Naive B cell (primary cell): ENCODE measurements around the gene ZNF346. TPM values are rescaled to one million over a fixed set of nuclear protein-coding genes. Genes with fewer than 3 reads are reported as not detected.

ENCODE experiments used
- ATAC-seq, 2 donors: fragments of 150-1000 bp; cut with Tn5 transposase; 2 replicates each; pipeline ENCODE4 v1.10.0; 2021; ENCODE audit warnings: low read depth in 2 of 2, mild to moderate bottlenecking in 2 of 2, moderate library complexity in 2 of 2
- DNase-seq: peaks from one replicate; pipeline ENCODE4 v3.0.0; 2022
- H3K27ac Mint-ChIP-seq, 6 donors: one replicate each; pipeline ENCODE4 v1.8.0; 2020 to 2022; ENCODE audit warnings: mild to moderate bottlenecking in 6 of 6, mixed read lengths in 6 of 6, moderate library complexity in 5 of 6, inconsistent platforms in 2 of 6
- H3K27me3 Mint-ChIP-seq, 3 donors: one replicate each; pipeline ENCODE4 v1.8.0; 2021 to 2022; ENCODE audit warnings: mixed read lengths in 3 of 3, mild to moderate bottlenecking in 1 of 3
- H3K36me3 Mint-ChIP-seq, 2 donors: one replicate each; pipeline ENCODE4 v1.8.0; 2020 to 2022; ENCODE audit warnings: mixed read lengths in 2 of 2, inconsistent platforms in 1 of 2, mild to moderate bottlenecking in 1 of 2
- H3K4me1 Mint-ChIP-seq, 3 donors: one replicate each; pipeline ENCODE4 v1.8.0; 2020 to 2022; ENCODE audit warnings: mixed read lengths in 3 of 3, inconsistent platforms in 1 of 3, mild to moderate bottlenecking in 1 of 3, moderate library complexity in 1 of 3
- H3K4me3 Mint-ChIP-seq, 8 donors: one replicate each; pipeline ENCODE4 v1.8.0; 2020 to 2022; ENCODE audit warnings: mild to moderate bottlenecking in 8 of 8, mixed read lengths in 8 of 8, moderate library complexity in 8 of 8, inconsistent platforms in 2 of 8
- H3K9me3 Mint-ChIP-seq, 7 donors: one replicate each; pipeline ENCODE4 v1.8.0; 2020 to 2022; ENCODE audit warnings: mixed read lengths in 7 of 7, mild to moderate bottlenecking in 5 of 7, inconsistent platforms in 2 of 7, moderate library complexity in 1 of 7
- polyA plus RNA-seq, 6 donors: library from polyadenylated mRNA; unstranded; fragments of 300-500 nt; fragmentation: Illumina TruSeq; gene quantifications; one replicate each; pipeline ENCODE4 v1.2.3, GENCODE V29; 2021; ENCODE audit warnings: low read depth in 6 of 6

The ZNF346 gene
- polyA plus RNA-seq, 6 donors from 2014 or later = 12.3 to 23.2 (median 16.5) TPM

DNA sequence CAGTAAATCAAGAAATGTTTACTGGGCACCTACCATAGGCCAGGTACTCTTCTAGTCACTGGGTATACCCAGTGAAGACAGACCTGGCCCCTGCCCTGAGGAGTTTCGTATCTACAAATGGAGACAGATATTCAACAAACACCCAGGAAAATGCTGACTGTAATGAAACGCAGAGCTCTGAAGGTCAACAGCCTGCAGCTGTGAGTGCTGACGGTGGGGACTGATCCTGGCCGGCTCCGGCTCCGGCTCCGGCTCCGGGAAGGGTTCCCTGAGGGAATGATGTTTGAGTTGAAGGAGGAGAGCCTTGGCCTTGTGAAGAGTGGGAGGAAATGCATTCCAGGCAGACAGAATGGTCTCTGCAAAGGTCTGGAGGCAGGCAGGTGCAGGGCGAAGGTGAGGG is 87.3 kb downstream of the ZNF346 start:
- no peaks in the 10 kb centered on the region for H3K9me3 Mint-ChIP-seq
- H3K36me3 Mint-ChIP-seq = no peaks in the 10 kb centered on the region
- no peak for ATAC-seq
- peaks cover 0 to 19% (median 0%) of the 10 kb centered on the region in 3 donors for H3K27me3 Mint-ChIP-seq
- DNase-seq = no peak
- H3K4me1 Mint-ChIP-seq = peaks cover 1 to 15% (median 10%) of the 10 kb centered on the region in 3 donors
- H3K4me3 Mint-ChIP-seq = no peak overlapping the region
- no peak overlapping the region for H3K27ac Mint-ChIP-seq

GRCh38 chr5:177111720-177112394 is 89.4 kb downstream of the ZNF346 start:
- no peak overlapping the region for H3K4me3 Mint-ChIP-seq
- no peaks in the 10 kb centered on the region for H3K9me3 Mint-ChIP-seq
- ATAC-seq (peak; percentile 54 to 58), DNase-seq (no peak)
- no peaks in the 10 kb centered on the region for H3K36me3 Mint-ChIP-seq
- peaks cover 0 to 13% (median 0%) of the 10 kb centered on the region in 3 donors for H3K27me3 Mint-ChIP-seq
- H3K27ac Mint-ChIP-seq = peak overlapping the region in 1 of 6 donors; percentile 86
- H3K4me1 Mint-ChIP-seq = peaks cover 11 to 24% (median 15%) of the 10 kb centered on the region in 3 donors

- DNase-seq = no peak
- no peaks in the 10 kb centered on the region for H3K36me3 Mint-ChIP-seq
- H3K4me3 Mint-ChIP-seq = no peak overlapping the region
- no peaks in the 10 kb centered on the region for H3K9me3 Mint-ChIP-seq
- peaks cover 0 to 6% (median 0%) of the 10 kb centered on the region in 3 donors for H3K27me3 Mint-ChIP-seq
- H3K4me1 Mint-ChIP-seq = peaks cover 11 to 24% (median 15%) of the 10 kb centered on the region in 3 donors
- no peak overlapping the region for H3K27ac Mint-ChIP-seq
- no peak for ATAC-seq
Observed at GRCh38 chr5:177112589-177113220, 90.2 kb downstream of the ZNF346 start.

DNA sequence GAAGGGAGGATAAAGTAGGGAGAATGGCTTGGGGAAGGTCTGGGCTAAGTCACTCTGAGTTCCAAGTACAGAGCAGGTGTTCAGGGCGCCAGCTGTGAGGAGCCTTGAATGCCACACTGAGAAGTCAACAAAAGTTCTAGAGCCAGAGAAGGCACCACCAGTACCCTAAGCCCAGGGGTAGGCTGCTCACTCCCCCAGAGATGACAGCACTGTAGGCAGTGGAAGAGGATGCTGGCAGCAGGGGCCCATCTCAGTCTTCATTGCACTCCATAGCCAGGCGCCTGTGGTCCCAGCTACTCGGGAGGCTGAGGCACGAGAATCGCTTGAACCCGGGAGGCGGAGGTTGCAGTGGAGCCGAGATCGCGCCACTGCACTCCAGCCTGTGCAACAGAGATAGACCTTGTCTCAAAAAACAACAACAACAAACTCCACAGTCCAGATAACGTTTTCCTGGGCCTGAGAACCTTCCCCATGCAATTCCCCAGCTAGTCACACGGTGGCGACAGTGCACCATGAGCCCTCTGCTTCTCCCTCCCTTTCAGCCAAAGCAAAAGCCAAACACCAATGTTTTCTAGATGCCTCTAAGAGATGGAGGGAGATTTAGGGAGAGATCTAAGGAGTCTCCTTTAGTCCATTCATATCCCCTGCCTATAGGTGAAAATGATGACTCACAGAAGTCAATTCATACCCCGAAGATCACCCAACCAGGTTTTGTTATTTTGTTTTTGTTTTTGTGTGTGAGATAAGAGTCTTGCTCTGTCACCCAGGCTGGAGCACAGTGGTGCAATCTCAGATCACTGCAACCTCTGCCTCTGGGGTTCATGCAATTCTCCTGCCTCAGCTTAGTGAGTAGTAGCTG is 91.3 kb downstream of the ZNF346 start:
- Mint-ChIP-seq H3K4me3 (no peak overlapping the region), H3K4me1 (peaks cover 11 to 24% (median 15%) of the 10 kb centered on the region in 3 donors), H3K9me3 (no peaks in the 10 kb centered on the region), H3K27me3 (peaks cover 0 to 6% (median 0%) of the 10 kb centered on the region in 3 donors), H3K36me3 (no peaks in the 10 kb centered on the region), H3K27ac (peak overlapping the region in 1 of 6 donors; percentile 12)
- DNase-seq = peak; percentile 68
- ATAC-seq = peak; percentile 37 to 50

DNA sequence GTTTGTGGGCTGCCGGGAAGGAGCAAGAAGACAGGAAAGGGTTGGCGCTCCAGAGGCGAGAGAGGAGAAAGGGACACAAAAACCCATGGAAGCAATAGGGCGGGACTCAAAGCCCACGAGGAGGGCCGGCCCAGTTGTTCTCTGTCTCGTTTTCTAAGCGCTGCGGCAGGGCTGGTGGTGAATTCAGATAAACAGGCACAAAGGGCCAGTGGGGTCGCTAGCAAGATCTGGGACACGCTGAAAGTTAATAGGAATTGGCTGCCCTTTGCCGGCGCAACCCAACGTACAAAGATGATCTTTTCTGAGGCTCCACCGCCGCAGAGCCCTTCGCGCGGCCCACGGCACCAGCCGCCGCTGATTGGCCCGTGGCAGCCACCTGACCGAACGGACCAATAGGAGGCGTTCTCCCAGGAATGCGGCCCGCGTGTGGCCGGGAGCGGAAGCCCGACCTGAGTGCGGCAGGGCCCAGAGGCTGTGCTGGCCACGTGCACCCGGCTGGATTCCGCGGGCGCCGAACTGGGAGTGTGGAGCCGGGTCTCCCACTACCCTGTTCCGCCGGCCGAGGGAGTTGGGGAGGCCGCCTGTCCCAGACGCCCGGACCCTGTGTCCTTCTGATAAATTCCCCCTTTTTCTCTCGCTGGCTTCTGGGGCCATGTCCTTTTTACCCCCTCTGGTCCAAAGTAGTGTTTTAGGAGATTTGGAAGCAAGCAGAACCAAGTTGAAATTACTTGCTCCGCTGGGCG is 94.3 kb downstream of the ZNF346 start:
- H3K4me1 Mint-ChIP-seq = peaks cover 11 to 20% (median 11%) of the 10 kb centered on the region in 3 donors

GRCh38 chr5:177117441-177118045 is 95.0 kb downstream of the ZNF346 start:
- Mint-ChIP-seq H3K27me3 (no peaks in the 10 kb centered on the region), H3K4me3 (peak overlapping the region in 4 of 8 donors; percentile 19 to 78 (median 64)), H3K9me3 (no peaks in the 10 kb centered on the region), H3K4me1 (peaks cover 9 to 17% (median 12%) of the 10 kb centered on the region in 3 donors), H3K36me3 (no peaks in the 10 kb centered on the region), H3K27ac (peak overlapping the region in 2 of 6 donors; percentile 68 to 78)
- no peak for DNase-seq
- ATAC-seq = no peak

More for the DNA sequence above, 94.3 kb downstream of the ZNF346 start:
- H3K27ac Mint-ChIP-seq = peak overlapping the region in 4 of 6 donors; percentile 71 to 91 (median 75)
- no peaks in the 10 kb centered on the region for H3K9me3 Mint-ChIP-seq
- H3K27me3 Mint-ChIP-seq = no peaks in the 10 kb centered on the region
- no peaks in the 10 kb centered on the region for H3K36me3 Mint-ChIP-seq
- DNase-seq (peak; percentile 68), ATAC-seq (peak; percentile 92 to 95)
- peak overlapping the region; percentile 62 to 83 (median 77) for H3K4me3 Mint-ChIP-seq

DNA sequence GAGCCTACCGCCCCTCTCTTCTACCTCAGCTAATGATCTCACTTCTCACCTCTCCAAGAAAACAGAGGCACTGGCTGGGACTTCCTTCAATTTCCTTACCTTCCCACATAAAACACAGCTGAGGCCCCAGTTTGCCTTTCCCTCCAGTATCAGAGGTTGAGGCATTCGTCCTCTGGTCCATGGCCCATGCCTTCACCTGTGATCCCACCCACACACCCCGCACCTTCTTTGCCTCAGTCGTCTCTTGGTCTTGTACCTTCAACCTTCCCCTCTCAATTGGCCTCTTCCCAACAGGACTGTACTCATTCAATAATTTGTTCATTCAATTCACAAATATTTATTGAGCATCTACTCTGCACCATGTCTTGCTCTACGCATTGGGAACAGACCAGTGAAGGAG is 100.1 kb downstream of the ZNF346 start:
- H3K27me3 Mint-ChIP-seq = no peaks in the 10 kb centered on the region
- no peaks in the 10 kb centered on the region for H3K36me3 Mint-ChIP-seq
- ATAC-seq (no peak), DNase-seq (no peak)
- H3K4me3 Mint-ChIP-seq = peak overlapping the region in 1 of 8 donors; percentile 62
- peak overlapping the region in 2 of 6 donors; percentile 51 to 57 for H3K27ac Mint-ChIP-seq
- peaks cover 15 to 33% (median 18%) of the 10 kb centered on the region in 3 donors for H3K4me1 Mint-ChIP-seq
- no peaks in the 10 kb centered on the region for H3K9me3 Mint-ChIP-seq

DNA sequence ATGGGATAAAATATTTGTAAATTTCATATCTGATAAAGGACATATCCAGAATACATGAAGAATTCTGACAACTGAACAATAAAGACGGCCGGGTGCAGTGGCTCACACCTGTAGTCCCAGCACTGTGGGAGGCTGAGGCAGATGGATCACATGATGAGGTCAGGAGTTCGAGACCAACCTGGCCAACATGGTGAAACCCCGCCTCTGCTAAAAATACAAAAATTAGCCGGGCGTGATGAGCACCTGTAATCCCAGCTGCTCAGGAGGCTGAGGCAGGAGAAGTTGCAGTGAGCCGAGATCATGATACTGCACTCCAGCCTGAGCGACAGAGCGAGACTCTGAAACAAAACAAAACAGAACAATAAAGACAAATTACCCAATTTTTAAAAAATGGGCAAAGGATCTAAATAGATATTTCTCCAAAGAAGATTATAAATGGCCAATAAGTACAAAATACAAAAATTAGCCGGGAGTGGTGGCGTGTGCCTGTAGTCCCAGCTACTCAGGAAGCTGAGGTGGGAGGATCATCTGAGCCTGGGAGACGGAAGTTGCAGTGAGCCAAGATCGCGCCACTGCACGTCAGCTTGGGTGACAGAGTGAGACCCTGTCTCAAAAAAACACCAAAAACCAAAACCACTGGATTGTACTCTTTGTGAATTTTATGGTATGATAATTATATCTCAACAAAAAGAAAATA is 101.4 kb downstream of the ZNF346 start:
- Mint-ChIP-seq H3K4me3 (peak overlapping the region in 7 of 8 donors; percentile 11 to 84 (median 51)), H3K36me3 (no peaks in the 10 kb centered on the region), H3K4me1 (peaks cover 15 to 39% (median 26%) of the 10 kb centered on the region in 3 donors), H3K27me3 (no peaks in the 10 kb centered on the region), H3K9me3 (no peaks in the 10 kb centered on the region), H3K27ac (peak overlapping the region; percentile 53 to 90 (median 84))
- DNase-seq (no peak), ATAC-seq (peak; percentile 66 to 76)

DNA sequence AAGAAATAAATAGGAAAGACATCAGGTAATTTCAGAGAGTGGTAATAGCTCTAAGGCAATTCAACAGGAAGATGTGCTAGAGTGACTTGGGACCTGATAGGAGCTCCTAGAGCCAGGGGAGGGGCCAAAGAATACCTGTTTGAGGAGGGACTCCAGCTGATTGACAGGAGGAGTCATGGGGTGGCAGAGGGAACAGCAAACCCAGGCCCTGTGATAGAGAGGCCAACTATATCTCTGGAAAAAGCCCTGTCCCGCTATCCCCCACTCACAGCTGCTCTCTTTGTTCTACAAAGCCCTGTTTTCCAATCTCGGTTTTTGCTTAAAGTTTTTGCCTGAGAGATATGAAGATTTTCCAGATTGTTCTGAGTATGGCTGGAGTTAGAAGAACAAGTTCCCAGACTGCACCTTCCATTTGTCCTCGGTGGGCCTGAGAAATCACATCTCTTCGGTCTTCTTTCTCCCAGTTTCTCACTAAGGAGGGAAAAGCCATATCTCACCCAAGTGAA is 102.0 kb downstream of the ZNF346 start:
- Mint-ChIP-seq H3K4me3 (peak overlapping the region in 5 of 8 donors; percentile 20 to 84 (median 56)), H3K36me3 (no peaks in the 10 kb centered on the region), H3K4me1 (peaks cover 21 to 46% (median 32%) of the 10 kb centered on the region in 3 donors), H3K27me3 (no peaks in the 10 kb centered on the region), H3K9me3 (no peaks in the 10 kb centered on the region), H3K27ac (peak overlapping the region; percentile 65 to 90 (median 83))
- ATAC-seq (peak; percentile 70 to 75), DNase-seq (no peak)

DNA sequence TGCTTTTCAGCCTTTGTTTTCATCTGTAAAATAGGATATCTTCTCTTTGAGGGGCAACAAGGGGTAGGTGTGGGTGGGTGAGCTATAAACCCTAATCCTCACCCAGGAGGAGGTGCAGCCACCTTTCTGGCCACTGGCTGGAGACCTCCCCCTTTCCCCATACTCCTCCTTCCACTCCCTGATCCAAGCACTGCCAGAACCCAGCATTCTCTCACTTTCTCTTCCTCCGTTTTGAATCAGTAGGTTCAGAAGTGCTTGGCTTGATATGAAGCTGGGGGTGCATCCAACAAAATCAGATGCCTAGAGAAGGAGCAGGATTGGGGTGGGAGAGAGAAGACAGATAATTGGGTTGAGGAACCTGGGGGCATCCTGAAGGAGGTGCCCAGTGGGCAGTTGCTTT is 104.3 kb downstream of the ZNF346 start:
- Mint-ChIP-seq H3K27ac (peak overlapping the region in 1 of 6 donors; percentile 62), H3K9me3 (no peaks in the 10 kb centered on the region), H3K36me3 (no peaks in the 10 kb centered on the region), H3K4me3 (no peak overlapping the region), H3K27me3 (no peaks in the 10 kb centered on the region), H3K4me1 (peaks cover 30 to 63% (median 42%) of the 10 kb centered on the region in 3 donors)
- no peak for DNase-seq
- ATAC-seq = no peak

DNA sequence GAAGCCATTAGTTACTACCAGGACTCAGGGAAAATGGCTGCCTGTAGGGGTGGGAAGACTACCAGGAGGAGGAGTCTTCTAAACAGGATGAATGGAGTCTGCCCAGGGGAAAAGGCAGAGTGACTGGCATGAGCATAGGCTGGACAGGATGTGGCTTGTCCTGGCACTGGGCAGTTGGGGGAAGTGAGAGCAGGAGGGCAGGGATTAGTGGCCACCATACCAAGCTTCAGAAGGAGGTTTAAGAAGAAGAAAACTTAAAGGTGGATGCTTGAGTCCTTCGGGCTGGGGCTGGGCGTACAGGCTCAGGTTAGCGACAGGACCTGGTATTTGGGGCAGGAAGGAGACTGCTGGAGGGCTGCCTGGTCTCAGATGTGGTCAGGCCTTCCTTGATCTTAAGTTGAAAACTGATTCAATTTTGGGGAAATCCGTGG is 106.1 kb downstream of the ZNF346 start:
- no peaks in the 10 kb centered on the region for H3K9me3 Mint-ChIP-seq
- DNase-seq (no peak), ATAC-seq (no peak)
- H3K27me3 Mint-ChIP-seq = no peaks in the 10 kb centered on the region
- H3K27ac Mint-ChIP-seq = peak overlapping the region in 3 of 6 donors; percentile 53 to 73 (median 66)
- peaks cover 30 to 53% (median 41%) of the 10 kb centered on the region in 3 donors for H3K4me1 Mint-ChIP-seq
- H3K36me3 Mint-ChIP-seq = no peaks in the 10 kb centered on the region
- H3K4me3 Mint-ChIP-seq = no peak overlapping the region
